ENCODE data around the gene GRIK5. TPM values are rescaled to one million over a fixed set of nuclear protein-coding genes. Genes with fewer than 3 reads are reported as not detected.
A peak's percentile ranks its signal among the peaks of the same experiment; 100 is the strongest.

Gene GRIK5
- total RNA-seq, 4 donors from 2014 or later: 7.0 to 23.4 (median 12.3) TPM

- WGBS, 2 donors (ENCODE audit: low coverage in 1 of 2): 62% methylated on average over 3 of the region's 6 CpGs; no CpG with 5 or more reads in 1 of the 2 donors
- TF ChIP-seq POLR2AphosphoS5 (IDR thresholded peaks at IDR 0.05) (no peak), POLR2A (IDR thresholded peaks at IDR 0.05) (no peak), CTCF (IDR thresholded peaks at IDR 0.05) (no peak)
- ATAC-seq: no peak
These were observed 29.4 kb upstream of the GRIK5 start for GRCh38 chr19:42099336-42099925.

GRCh38 chr19:42098781-42099180 is 28.8 kb upstream of the GRIK5 start:
- no peaks in the 10 kb centered on the region for H3K27me3 ChIP-seq
- peaks cover 0 to 26% (median 7%) of the 10 kb centered on the region in 3 donors for H3K4me1 ChIP-seq
- no peaks in the 10 kb centered on the region for H3K36me3 ChIP-seq
- no peaks in the 10 kb centered on the region for H3K9me3 ChIP-seq
- H3K27ac ChIP-seq: no peak overlapping the region
- WGBS, 2 donors (ENCODE audit: low coverage in 1 of 2): 70 to 82% methylated on average over 4 to 6 of the region's 6 CpGs
- TF ChIP-seq CTCF (IDR thresholded peaks at IDR 0.05) (no peak), EP300 (IDR thresholded peaks at IDR 0.05) (no peak), POLR2A (IDR thresholded peaks at IDR 0.05) (no peak), POLR2AphosphoS5 (IDR thresholded peaks at IDR 0.05) (no peak)
- H3K4me3 ChIP-seq: no peak overlapping the region
- ATAC-seq: no peak

More at GRCh38 chr19:42099336-42099925, 29.4 kb upstream of the GRIK5 start:
- H3K36me3 ChIP-seq: no peaks in the 10 kb centered on the region
- H3K27ac ChIP-seq: no peak overlapping the region
- no peak overlapping the region for H3K4me3 ChIP-seq
- no peaks in the 10 kb centered on the region for H3K9me3 ChIP-seq
- peaks cover 0 to 20% (median 7%) of the 10 kb centered on the region in 3 donors for H3K4me1 ChIP-seq
- H3K27me3 ChIP-seq: no peaks in the 10 kb centered on the region

GRCh38 chr19:42097461-42097860 is 27.5 kb upstream of the GRIK5 start:
- Histone ChIP-seq H3K4me3 (no peak overlapping the region), H3K9me3 (no peaks in the 10 kb centered on the region), H3K27ac (no peak overlapping the region), H3K36me3 (no peaks in the 10 kb centered on the region), H3K27me3 (no peaks in the 10 kb centered on the region), H3K4me1 (peaks cover 0 to 31% (median 7%) of the 10 kb centered on the region in 3 donors)
- WGBS, 2 donors (ENCODE audit: low coverage in 1 of 2): 100% methylated on average over 2 of the region's 5 CpGs; no CpG with 5 or more reads in 1 of the 2 donors
- TF ChIP-seq CTCF (IDR thresholded peaks at IDR 0.05) (no peak), POLR2AphosphoS5 (IDR thresholded peaks at IDR 0.05) (no peak), POLR2A (IDR thresholded peaks at IDR 0.05) (no peak), EP300 (IDR thresholded peaks at IDR 0.05) (no peak)
- no peak for ATAC-seq

GRCh38 chr19:42096255-42096837 is 26.3 kb upstream of the GRIK5 start:
- WGBS, 2 donors (ENCODE audit: low coverage in 1 of 2): 26 to 37% methylated on average over 5 to 11 of the region's 15 CpGs
- Histone ChIP-seq H3K36me3 (peaks cover 0 to 3% of the 10 kb centered on the region in 2 donors), H3K4me1 (peaks cover 0 to 42% (median 7%) of the 10 kb centered on the region in 3 donors), H3K27ac (peak overlapping the region in 3 of 4 donors; percentile 49 to 80 (median 71)), H3K27me3 (no peaks in the 10 kb centered on the region), H3K9me3 (no peaks in the 10 kb centered on the region), H3K4me3 (peak overlapping the region; percentile 4 to 50)
- peak; percentile 73 for ATAC-seq
- TF ChIP-seq CTCF (IDR thresholded peaks at IDR 0.05): no peak
- TF ChIP-seq POLR2A (IDR thresholded peaks at IDR 0.05): no peak
- TF ChIP-seq EP300 (IDR thresholded peaks at IDR 0.05): no peak
- TF ChIP-seq POLR2AphosphoS5 (IDR thresholded peaks at IDR 0.05): no peak

- TF ChIP-seq POLR2A (IDR thresholded peaks at IDR 0.05): no peak
- TF ChIP-seq POLR2AphosphoS5 (IDR thresholded peaks at IDR 0.05): no peak
- no peak for TF ChIP-seq EP300 (IDR thresholded peaks at IDR 0.05)
- no peak for TF ChIP-seq CTCF (IDR thresholded peaks at IDR 0.05)
- ATAC-seq: peak; percentile 50
These were observed 25.8 kb upstream of the GRIK5 start for GRCh38 chr19:42095814-42096230.

More at GRCh38 chr19:42095814-42096230, 25.8 kb upstream of the GRIK5 start:
- H3K27ac ChIP-seq: peak overlapping the region in 3 of 4 donors; percentile 49 to 80 (median 71)
- no peaks in the 10 kb centered on the region for H3K9me3 ChIP-seq
- no peaks in the 10 kb centered on the region for H3K27me3 ChIP-seq
- no CpG with 5 or more reads among the region's 28 CpGs for WGBS, 2 donors (ENCODE audit: low coverage in 1 of 2)
- peaks cover 0 to 43% (median 7%) of the 10 kb centered on the region in 3 donors for H3K4me1 ChIP-seq
- H3K4me3 ChIP-seq: peak overlapping the region; percentile 4 to 50
- peaks cover 0 to 5% of the 10 kb centered on the region in 2 donors for H3K36me3 ChIP-seq

Measured in gastroesophageal sphincter (tissue), 4 donors.